Measurements from ENCODE around the gene RAD51D.

RAD51D gene

DNA sequence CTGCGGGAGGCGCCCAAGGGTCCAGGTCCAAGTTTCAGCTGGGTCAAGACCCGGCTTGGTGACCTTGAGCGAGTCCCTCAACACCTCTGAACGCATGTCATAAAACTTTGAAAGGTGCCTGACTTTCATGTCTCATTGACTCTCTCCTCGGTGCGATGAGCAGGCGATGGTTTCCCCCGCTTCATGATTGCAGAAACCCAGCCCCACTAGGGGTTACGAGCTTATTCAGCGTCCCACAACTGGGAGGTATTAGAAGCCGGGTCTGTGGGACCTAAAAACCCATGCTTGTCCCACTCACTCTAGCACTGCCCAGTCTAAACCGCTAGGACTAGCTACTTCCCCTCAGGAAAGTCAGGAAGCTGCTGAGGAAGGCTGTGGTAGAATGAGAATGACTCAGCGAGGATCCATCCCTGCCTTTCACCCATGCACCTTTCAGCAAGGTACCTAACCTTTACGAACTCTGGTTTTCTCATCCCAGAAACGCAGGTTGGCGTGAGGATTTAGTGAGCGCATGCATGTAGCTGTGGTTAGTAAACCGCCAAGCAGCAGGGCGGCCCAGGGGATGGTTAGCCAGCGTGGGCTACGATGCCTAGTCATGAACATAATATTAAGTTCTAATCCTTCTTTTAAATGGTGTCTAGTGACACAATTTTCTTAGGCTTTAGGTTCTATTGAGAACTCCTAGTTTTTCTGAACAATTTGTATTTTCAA lies 29.9 kb downstream of the RAD51D start:
- ChIA-PET CTCF (interaction anchor here (0.5 to 2.9 kb wide), 37 partner anchors 9 to 819 kb away, joined by 3 to 21 read pairs (median 5); partner anchors contain the start of genes RAD51D and RFFL), POLR2A (interaction anchor here (0.6 to 1.6 kb wide), 7 partner anchors 10 to 512 kb away, joined by 3 to 6 read pairs (median 3); partner anchors contain the start of genes PEX12, RAD51D and RFFL)
- Histone ChIP-seq H3K27ac (ENCODE audit: extremely low read depth, low read depth, low read length) (peak overlapping the region; percentile 32; the same call in 1 of the 2 replicates), H3K4me1 (ENCODE audit: control insufficient read depth, insufficient read depth, low read length) (0 out of 2 replicates have a peak, but pooled peaks cover 3% of the 10 kb centered on the region), H3K9me3 (ENCODE audit: control insufficient read depth, insufficient read depth, low read depth, low read length) (no peaks in the 10 kb centered on the region), H3K36me3 (ENCODE audit: control insufficient read depth in 2 of 2, insufficient read depth in 1 of 2, low read length in 2 of 2) (no peaks in the 10 kb centered on the region; a peak in 1 of 3 replicates), H3K4me3 (ENCODE audit: low read depth, low read length) (peak overlapping the region; percentile 30)
- peak; percentile 85 for TF ChIP-seq PRDM10 (tag by site-specific recombination; IDR thresholded peaks at IDR 0.05)
- TF ChIP-seq ZNF677 (tag by site-specific recombination; IDR thresholded peaks at IDR 0.05), result 0 out of 2 replicates have a peak, but pooled peaks have one; percentile 43
- TF ChIP-seq ZNF10 (tag by site-specific recombination; IDR thresholded peaks at IDR 0.05), result peak; percentile 54; the same call in 1 of the 2 replicates
- TF ChIP-seq ZNF624 (tag by site-specific recombination; IDR thresholded peaks at IDR 0.05), result no peak
- peak; percentile 6; the same call in 1 of the 2 replicates for TF ChIP-seq GLIS2 (tag by site-specific recombination; IDR thresholded peaks at IDR 0.05)
- peak; percentile 71 for TF ChIP-seq PRDM1 (tag by site-specific recombination; IDR thresholded peaks at IDR 0.05)
- TF ChIP-seq, protein P1, sequence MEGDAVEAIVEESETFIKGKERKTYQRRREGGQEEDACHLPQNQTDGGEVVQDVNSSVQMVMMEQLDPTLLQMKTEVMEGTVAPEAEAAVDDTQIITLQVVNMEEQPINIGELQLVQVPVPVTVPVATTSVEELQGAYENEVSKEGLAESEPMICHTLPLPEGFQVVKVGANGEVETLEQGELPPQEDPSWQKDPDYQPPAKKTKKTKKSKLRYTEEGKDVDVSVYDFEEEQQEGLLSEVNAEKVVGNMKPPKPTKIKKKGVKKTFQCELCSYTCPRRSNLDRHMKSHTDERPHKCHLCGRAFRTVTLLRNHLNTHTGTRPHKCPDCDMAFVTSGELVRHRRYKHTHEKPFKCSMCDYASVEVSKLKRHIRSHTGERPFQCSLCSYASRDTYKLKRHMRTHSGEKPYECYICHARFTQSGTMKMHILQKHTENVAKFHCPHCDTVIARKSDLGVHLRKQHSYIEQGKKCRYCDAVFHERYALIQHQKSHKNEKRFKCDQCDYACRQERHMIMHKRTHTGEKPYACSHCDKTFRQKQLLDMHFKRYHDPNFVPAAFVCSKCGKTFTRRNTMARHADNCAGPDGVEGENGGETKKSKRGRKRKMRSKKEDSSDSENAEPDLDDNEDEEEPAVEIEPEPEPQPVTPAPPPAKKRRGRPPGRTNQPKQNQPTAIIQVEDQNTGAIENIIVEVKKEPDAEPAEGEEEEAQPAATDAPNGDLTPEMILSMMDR (tag by site-specific recombination; IDR thresholded peaks at IDR 0.05), result 0 out of 2 replicates have a peak, but pooled peaks have one; percentile 5
- no peak for TF ChIP-seq ZNF214 (tag by site-specific recombination; IDR thresholded peaks at IDR 0.05; ENCODE audit: borderline replicate concordance)
- TF ChIP-seq ZBTB1 (tag by site-specific recombination; IDR thresholded peaks at IDR 0.05), result no peak
- peak; percentile 10 for TF ChIP-seq ZBTB26 (tag by site-specific recombination; optimal IDR thresholded peaks at IDR 0.05)
- TF ChIP-seq WT1 (tag by site-specific recombination; IDR thresholded peaks at IDR 0.05), result no peak
- peak; percentile 36; the same call in 1 of the 2 replicates for TF ChIP-seq ZBTB17 (tag by site-specific recombination; IDR thresholded peaks at IDR 0.05)

- POLR2A ChIA-PET, result interaction anchor here (0.9 to 1.6 kb wide), 6 partner anchors 9 to 511 kb away, joined by 3 to 6 read pairs (median 3); partner anchors contain the start of genes PEX12, RAD51D and RFFL
- Histone ChIP-seq H3K4me1 (ENCODE audit: control insufficient read depth, insufficient read depth, low read length) (0 out of 2 replicates have a peak, but pooled peaks cover 3% of the 10 kb centered on the region), H3K36me3 (ENCODE audit: control insufficient read depth in 2 of 2, insufficient read depth in 1 of 2, low read length in 2 of 2) (no peaks in the 10 kb centered on the region; a peak in 1 of 3 replicates), H3K27ac (ENCODE audit: extremely low read depth, low read depth, low read length) (peak overlapping the region; percentile 81), H3K4me3 (ENCODE audit: low read depth, low read length) (peak overlapping the region; percentile 56), H3K9me3 (ENCODE audit: control insufficient read depth, insufficient read depth, low read depth, low read length) (no peaks in the 10 kb centered on the region)
- CTCF ChIA-PET, result interaction anchor here (0.5 to 2.9 kb wide), 32 partner anchors 9 to 669 kb away, joined by 3 to 21 read pairs (median 6); partner anchors contain the start of genes RAD51D and RFFL
- TF ChIP-seq ZNF501 (tag by site-specific recombination; IDR thresholded peaks at IDR 0.05), result no peak
- TF ChIP-seq ZNF654 (tag by site-specific recombination; IDR thresholded peaks at IDR 0.05; ENCODE audit: low read depth), result no peak
- TF ChIP-seq, protein P2, sequence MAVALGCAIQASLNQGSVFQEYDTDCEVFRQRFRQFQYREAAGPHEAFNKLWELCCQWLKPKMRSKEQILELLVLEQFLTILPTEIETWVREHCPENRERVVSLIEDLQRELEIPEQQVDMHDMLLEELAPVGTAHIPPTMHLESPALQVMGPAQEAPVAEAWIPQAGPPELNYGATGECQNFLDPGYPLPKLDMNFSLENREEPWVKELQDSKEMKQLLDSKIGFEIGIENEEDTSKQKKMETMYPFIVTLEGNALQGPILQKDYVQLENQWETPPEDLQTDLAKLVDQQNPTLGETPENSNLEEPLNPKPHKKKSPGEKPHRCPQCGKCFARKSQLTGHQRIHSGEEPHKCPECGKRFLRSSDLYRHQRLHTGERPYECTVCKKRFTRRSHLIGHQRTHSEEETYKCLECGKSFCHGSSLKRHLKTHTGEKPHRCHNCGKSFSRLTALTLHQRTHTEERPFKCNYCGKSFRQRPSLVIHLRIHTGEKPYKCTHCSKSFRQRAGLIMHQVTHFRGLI (tag by site-specific recombination; IDR thresholded peaks at IDR 0.05), result peak; percentile 48; the same call in 1 of the 2 replicates
- TF ChIP-seq ZNF639 (tag by site-specific recombination; IDR thresholded peaks at IDR 0.05), result no peak
- no peak for TF ChIP-seq ZNF629 (tag by site-specific recombination; IDR thresholded peaks at IDR 0.05)
- no peak for TF ChIP-seq ZNF112 (tag by site-specific recombination; IDR thresholded peaks at IDR 0.05)
- TF ChIP-seq ZNF701 (tag by site-specific recombination; IDR thresholded peaks at IDR 0.05), result no peak
- no peak for TF ChIP-seq GLI4 (tag by site-specific recombination; IDR thresholded peaks at IDR 0.05)
Observed at GRCh38 chr17:35088881-35089585, 30.6 kb downstream of the RAD51D start.
